Keratinocyte (primary cell): ENCODE data around the gene PARD3. TPM values are rescaled to one million over a fixed set of nuclear protein-coding genes. Genes with fewer than 3 reads are reported as not detected.

ENCODE experiments used
- DNase-seq: peaks from one replicate; pipeline ENCODE4 v3.0.0-alpha.2; 2011; ENCODE audit warnings: low read depth, missing footprints, low spot score
- FAIRE-seq: peaks from 2 replicates; lab custom pipeline; 2011; peaks lifted over from hg19 to GRCh38; lab: Jason Lieb, UNC
- H2AFZ ChIP-seq: 2 replicates; pipeline ENCODE4 v1.6.0; 2012; ENCODE audit warnings: low read length, control low read depth, inconsistent platforms; ENCODE audit not compliant: control insufficient read depth
- H3K27ac ChIP-seq: 2 replicates; pipeline ENCODE4 v1.5.1; 2011; ENCODE audit warnings: low read length; ENCODE audit not compliant: control insufficient read depth, insufficient read depth
- H3K27me3 ChIP-seq: 3 replicates; pipeline ENCODE4 v1.6.0; 2011; ENCODE audit warnings: low read length; ENCODE audit not compliant: control insufficient read depth, insufficient read depth; ENCODE audit errors: extremely low read depth
- H3K36me3 ChIP-seq, 2 experiments: 2 replicates in 1 of 2; 3 replicates in 1 of 2; pipeline ENCODE4 v1.5.1; 2011; ENCODE audit warnings: low read length in 2 of 2, mild to moderate bottlenecking in 1 of 2; ENCODE audit not compliant: control insufficient read depth in 2 of 2, insufficient read depth in 2 of 2; ENCODE audit errors: extremely low read depth in 1 of 2
- H3K4me1 ChIP-seq: 3 replicates; pipeline ENCODE4 v1.5.1; 2011; ENCODE audit warnings: low read length; ENCODE audit not compliant: control insufficient read depth, insufficient read depth; ENCODE audit errors: extremely low read depth
- H3K4me2 ChIP-seq: 3 replicates; pipeline ENCODE4 v1.6.0; 2011; ENCODE audit warnings: low read depth, low read length; ENCODE audit not compliant: control insufficient read depth, insufficient read depth; ENCODE audit errors: extremely low read depth
- H3K4me3 ChIP-seq, 3 experiments: fragments of 200-600 bp in 1 of 3; sonication (generic) in 1 of 3; 2 replicates in 2 of 3; 3 replicates in 1 of 3; pipeline ENCODE4 v1.5.1; 2011 to 2016; ENCODE audit warnings: low read length in 3 of 3, mild to moderate bottlenecking in 3 of 3, control low read depth in 2 of 3, inconsistent platforms in 1 of 3, low read depth in 1 of 3, mixed read lengths in 1 of 3, mixed run types in 1 of 3, moderate library complexity in 1 of 3; ENCODE audit not compliant: control insufficient read depth in 2 of 3, insufficient read depth in 2 of 3; ENCODE audit errors: extremely low read depth in 1 of 3
- H3K79me2 ChIP-seq: 2 replicates; pipeline ENCODE4 v1.6.0; 2012; ENCODE audit warnings: low read length; ENCODE audit not compliant: control insufficient read depth, insufficient read depth
- H3K9ac ChIP-seq: 3 replicates; pipeline ENCODE4 v1.6.0; 2011; ENCODE audit warnings: low read length; ENCODE audit not compliant: control insufficient read depth, insufficient read depth; ENCODE audit errors: extremely low read depth
- H3K9me1 ChIP-seq: 3 replicates; pipeline ENCODE4 v1.6.0; 2011; ENCODE audit warnings: low read length; ENCODE audit not compliant: control insufficient read depth, insufficient read depth; ENCODE audit errors: extremely low read depth
- H3K9me3 ChIP-seq: 2 replicates; pipeline ENCODE4 v1.5.1; 2012; ENCODE audit warnings: low read depth, low read length; ENCODE audit not compliant: control insufficient read depth
- H4K20me1 ChIP-seq: 3 replicates; pipeline ENCODE4 v1.6.0; 2011; ENCODE audit warnings: low read length; ENCODE audit not compliant: control insufficient read depth, insufficient read depth; ENCODE audit errors: extremely low read depth
- CTCF ChIP-seq, 3 experiments: IDR thresholded peaks in 1 of 3; conservative IDR thresholded peaks in 1 of 3; optimal IDR thresholded peaks in 1 of 3; 2 replicates in 2 of 3; 3 replicates in 1 of 3; pipeline versions ENCODE3 to v1.5.1; 2011; ENCODE audit warnings: low read length in 3 of 3, mild to moderate bottlenecking in 3 of 3, moderate library complexity in 2 of 3, control low read depth in 1 of 3, inconsistent platforms in 1 of 3; ENCODE audit not compliant: insufficient read depth in 2 of 3; ENCODE audit errors: extremely low read depth in 1 of 3
- EZH2 ChIP-seq: IDR thresholded peaks from one replicate; pipeline ENCODE4 v1.6.1; 2012; ENCODE audit warnings: inconsistent platforms, mild to moderate bottlenecking, low read length, moderate library complexity
- dilution Hi-C: fragments of 300-500 bp; cut with MboI; formaldehyde crosslinking; loops from one replicate; pipeline ENCODE4 v1.7.0; 2020; ENCODE audit warnings: low sequenced_read_pairs; ENCODE audit not compliant: extremely low pct_ligation_motif_present
- polyA plus RNA-seq, 5 experiments: library from polyadenylated mRNA; depleted of rRNA in 3 of 5; stranded (reverse) in 3 of 5; stranded (forward) in 1 of 5; unstranded in 1 of 5; fragments of >200 nt; gene quantifications; 1 replicate in 1 of 5; 2 replicates in 3 of 5; 3 replicates in 1 of 5; pipeline versions ENCODE4 v1.2.1 to v1.2.3, GENCODE V29; 2011 to 2012; ENCODE audit warnings: missing spikeins in 2 of 5, low read depth in 1 of 5, low replicate concordance in 1 of 5

Gene PARD3
- polyA plus RNA-seq, 1 donor (not counting 4 experiments of a cell fraction or from before 2014, with no cell fraction given): 46.4 TPM

- Histone ChIP-seq H3K4me3 (no peak overlapping the region), H3K9me1 (no peaks in the 10 kb centered on the region), H3K4me1 (peaks cover 18% of the 10 kb centered on the region), H3K9me3 (no peaks in the 10 kb centered on the region), H3K27me3 (no peaks in the 10 kb centered on the region), H4K20me1 (no peaks in the 10 kb centered on the region), H2AFZ (no peak overlapping the region), H3K9ac (no peak overlapping the region), H3K36me3 (no peaks in the 10 kb centered on the region), H3K27ac (no peak overlapping the region), H3K4me2 (no peak overlapping the region), H3K79me2 (peaks cover 1% of the 10 kb centered on the region)
- TF ChIP-seq CTCF (optimal IDR thresholded peaks at IDR 0.05 in 1 of 3, IDR thresholded peaks at IDR 0.05 in 1 of 3, conservative IDR thresholded peaks at IDR 0.05 in 1 of 3; ENCODE audit: extremely low read depth in 1 of 3, insufficient read depth in 2 of 3, low read length in 3 of 3): no peak
- no peak for TF ChIP-seq EZH2
- FAIRE-seq (no peak), DNase-seq (no peak)
- dilution Hi-C loops: no loop called here
These were observed 406.1 kb downstream of the PARD3 start for GRCh38 chr10:34408956-34409355.

- no peak overlapping the region for H3K9ac ChIP-seq
- no peak overlapping the region for H2AFZ ChIP-seq
- no peaks in the 10 kb centered on the region for H3K9me3 ChIP-seq
- H4K20me1 ChIP-seq: no peaks in the 10 kb centered on the region
- H3K4me3 ChIP-seq: no peak overlapping the region
- DNase-seq: no peak
- H3K4me2 ChIP-seq: no peak overlapping the region
- no peak overlapping the region for H3K27ac ChIP-seq
- no peak for FAIRE-seq
- H3K79me2 ChIP-seq: peaks cover 1% of the 10 kb centered on the region
- TF ChIP-seq CTCF (optimal IDR thresholded peaks at IDR 0.05 in 1 of 3, IDR thresholded peaks at IDR 0.05 in 1 of 3, conservative IDR thresholded peaks at IDR 0.05 in 1 of 3; ENCODE audit: extremely low read depth in 1 of 3, insufficient read depth in 2 of 3, low read length in 3 of 3) (no peak), EZH2 (no peak)
- H3K36me3 ChIP-seq: no peaks in the 10 kb centered on the region
- H3K9me1 ChIP-seq: no peaks in the 10 kb centered on the region
- H3K4me1 ChIP-seq: peaks cover 18% of the 10 kb centered on the region
- no peaks in the 10 kb centered on the region for H3K27me3 ChIP-seq
- dilution Hi-C loops: no loop called here
These were observed 406.7 kb downstream of the PARD3 start for GRCh38 chr10:34408381-34408780.
